HK-2 (cell line): ENCODE results near the gene NKAP.
A peak's percentile ranks its signal among the peaks of the same experiment; 100 is the strongest.
"Not testable (repeated sequence)": the region's sequence is repeated elsewhere in the genome, so short reads cannot be mapped to it uniquely, and the experiment has no call there.

Source experiments
- DNase-seq: peaks from one replicate; pipeline ENCODE4 v3.0.0-alpha.2; 2018; ENCODE audit not compliant: unreplicated experiment

NKAP gene

DNA sequence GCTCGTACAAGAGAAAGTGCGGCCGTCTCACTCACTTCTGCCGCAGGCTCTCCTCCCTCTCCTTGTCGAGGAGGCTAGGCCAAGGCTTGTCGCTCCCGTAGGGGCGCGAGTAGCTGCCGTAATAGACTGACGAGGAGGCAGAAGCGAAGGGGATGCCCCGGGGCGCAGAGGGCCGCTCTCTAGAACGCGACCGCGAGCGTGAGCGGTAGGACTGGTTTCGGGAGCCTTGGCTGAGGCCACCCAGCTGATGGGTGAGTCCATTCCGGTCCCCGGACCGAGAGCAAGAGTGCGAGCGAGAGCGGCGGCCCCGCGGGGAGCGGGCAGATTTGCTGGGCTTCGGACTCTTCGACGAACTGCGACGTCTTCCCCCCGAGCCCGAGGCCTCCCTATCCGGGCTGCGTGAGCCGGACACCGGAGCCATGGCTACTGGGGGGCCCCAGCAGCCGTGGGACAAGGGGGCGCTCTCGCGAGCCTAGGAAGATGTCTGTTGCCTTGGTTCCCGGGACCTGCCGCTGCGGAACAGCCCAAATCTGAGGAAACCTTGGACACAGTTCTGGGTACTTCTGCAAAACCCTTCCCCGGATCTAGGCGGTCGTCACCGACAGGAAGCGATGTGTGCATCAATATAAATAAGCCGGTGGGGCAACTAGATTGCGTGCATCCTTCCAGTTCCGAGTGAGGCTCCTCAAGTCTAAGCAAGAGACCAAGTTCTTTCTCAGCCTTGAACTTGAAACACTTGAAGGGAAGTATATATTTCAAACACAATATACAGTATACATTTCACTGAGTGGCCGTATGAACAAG lies at the start of gene NKAP:
NKAP (minus strand) TSS at position 567 of the 804 bp plus-strand sequence; CDS start at position 421, 146 bp downstream.
- peak; percentile 88 for DNase-seq

GRCh38 chrX:119991005-119991787 lies 47.6 kb upstream of the NKAP start:
- DNase-seq, result no peak

DNA sequence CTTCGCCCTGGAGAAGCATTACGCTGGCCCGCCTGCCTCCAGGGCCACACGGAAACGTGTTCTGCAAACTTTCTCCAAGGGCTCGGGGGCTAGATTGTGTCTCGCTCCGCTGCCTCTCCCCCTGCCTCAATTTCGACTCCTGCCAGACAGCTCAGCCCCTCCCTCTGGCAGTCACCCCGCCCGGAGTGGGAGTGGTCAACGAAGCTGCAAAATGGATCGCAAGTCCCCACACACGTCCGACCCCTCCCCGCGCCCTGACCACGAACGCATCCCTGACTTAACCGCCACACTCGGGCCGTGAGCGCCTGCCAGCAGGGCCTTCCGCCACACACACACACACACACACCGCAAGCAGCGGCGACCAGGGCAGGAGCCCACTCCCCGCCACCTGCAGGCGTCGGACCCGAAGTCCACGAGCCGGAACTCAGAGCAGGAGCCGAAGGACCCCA lies 47.0 kb upstream of the NKAP start:
- no peak for DNase-seq

DNA sequence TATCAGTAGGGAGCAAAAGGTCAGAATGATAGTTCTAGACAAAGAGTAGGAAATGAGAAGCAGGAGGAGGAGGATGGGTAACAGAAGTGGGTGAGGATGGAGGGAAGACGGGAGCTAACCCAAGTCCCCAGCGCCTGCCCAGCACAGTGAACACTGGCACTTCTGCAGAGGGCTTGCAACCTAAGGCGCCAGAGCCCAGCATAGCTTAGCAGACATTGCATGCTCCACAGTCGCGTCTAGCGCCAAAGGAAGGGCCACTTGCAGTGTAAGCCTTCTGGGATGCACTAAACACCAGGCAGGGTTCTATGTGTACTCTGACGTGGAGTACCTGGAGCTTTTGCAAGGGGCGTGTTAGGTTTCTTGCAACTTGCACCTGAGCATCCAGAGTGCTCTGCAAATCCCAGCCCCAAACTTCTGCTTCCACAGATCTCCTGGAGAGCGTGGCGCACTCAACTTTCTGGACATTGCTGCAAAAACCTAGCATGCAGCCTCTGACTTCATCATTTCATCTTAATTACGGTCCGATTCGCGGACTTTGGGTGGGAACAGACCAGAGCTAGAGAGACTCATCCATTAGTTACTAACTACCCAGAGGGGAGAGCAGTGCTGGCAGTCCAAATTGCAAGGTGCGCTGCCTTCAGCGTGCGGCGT lies 46.5 kb upstream of the NKAP start:
- no peak for DNase-seq

DNA sequence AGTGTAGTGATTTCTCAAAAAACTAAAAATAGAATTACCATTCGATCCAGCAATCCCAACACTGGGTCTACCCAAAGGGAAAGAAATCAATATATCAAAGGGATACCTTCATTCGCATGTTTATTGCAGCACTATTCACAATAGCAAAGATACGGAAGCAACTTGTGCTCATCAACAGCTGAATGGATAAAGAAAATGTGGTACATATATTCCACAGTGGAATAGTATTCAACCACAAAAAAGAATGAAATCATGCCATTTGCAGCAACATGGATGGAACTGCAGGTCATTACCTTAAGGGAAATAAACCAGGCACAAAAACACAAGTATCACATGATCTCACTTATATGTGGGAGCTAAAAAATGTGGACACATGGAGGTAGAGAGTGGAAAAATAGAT lies 42.7 kb upstream of the NKAP start:
- DNase-seq, result no peak

DNA sequence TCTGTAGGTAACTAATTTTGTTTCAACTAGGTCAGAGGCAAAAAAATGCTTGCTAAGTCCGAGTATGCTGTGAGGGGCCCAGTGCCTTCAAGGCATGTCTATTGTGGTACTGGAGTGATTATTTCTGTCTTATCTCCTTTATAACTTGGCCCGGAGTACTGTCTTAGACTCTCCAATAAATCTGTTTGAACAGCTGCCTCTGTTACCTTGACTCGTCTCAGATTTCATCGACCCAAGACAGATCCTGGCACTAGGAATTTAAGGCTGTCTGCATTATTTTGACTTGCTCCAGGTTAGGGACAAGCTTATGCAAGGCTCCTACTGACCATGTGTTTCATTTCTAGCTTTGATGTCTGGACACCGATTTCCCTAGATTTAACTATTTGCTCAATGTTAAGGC lies 41.1 kb upstream of the NKAP start:
- no peak for DNase-seq

GRCh38 chrX:119983494-119983893 lies 39.9 kb upstream of the NKAP start:
- no peak for DNase-seq

DNA sequence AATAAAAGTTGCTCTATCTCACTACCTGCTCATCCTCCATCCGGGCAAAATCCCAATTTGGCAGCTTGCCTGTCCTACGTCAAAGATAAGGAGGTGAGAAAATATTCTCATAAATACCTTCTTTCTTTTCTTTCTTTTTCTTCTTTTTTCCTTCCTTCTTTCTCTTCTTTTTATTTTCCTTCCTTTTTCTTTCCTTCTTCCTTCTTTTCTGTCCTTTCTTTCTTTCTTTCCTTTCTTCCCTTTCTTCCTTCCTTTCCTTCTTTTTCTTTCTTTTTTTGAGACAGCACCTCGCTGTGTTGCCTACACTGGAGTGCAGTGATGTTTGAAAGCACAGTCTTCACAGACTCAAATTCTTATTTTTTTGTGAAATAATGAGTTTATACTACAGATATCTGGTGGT lies 38.6 kb upstream of the NKAP start:
- DNase-seq, result no peak

GRCh38 chrX:119981286-119982070 lies 37.9 kb upstream of the NKAP start:
- DNase-seq, result no peak

DNA sequence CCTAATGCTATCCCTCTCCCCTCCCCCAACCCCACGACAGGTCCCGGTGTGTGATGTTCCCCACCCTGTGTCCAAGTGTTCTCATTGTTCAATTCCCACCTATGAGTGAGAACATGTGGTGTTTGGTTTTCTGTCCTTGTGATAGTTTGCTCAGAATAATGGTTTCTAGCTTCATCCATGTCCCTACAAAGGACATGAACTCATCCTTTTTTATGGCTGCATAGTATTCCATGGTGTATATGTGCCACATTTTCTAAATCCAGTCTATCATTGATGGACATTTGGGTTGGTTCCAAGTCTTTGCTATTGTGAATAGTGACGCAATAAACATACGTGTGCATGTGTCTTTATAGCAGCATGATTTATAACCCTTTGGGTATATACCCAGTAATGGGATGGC lies 33.6 kb upstream of the NKAP start:
- not testable (repeated sequence) for DNase-seq

DNA sequence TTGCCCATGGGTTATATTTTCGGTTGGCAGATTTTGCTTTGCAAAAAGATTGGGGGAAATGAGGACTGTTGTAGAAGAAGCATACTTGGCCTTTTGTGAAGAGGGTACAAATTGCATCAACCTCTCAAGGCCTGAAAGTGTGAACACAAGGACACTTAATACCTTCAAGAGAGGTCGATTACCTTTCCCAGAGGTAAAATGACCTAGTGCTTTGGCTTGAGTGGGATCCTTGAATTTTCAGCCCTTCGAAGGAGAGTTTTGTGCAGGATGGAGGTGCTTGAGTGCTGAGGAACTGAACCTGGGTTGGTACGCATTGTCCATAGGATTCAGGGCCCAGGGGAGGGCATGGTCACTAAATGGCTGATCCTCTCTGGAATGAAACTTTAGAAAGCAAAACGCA lies 27.6 kb upstream of the NKAP start:
- no peak for DNase-seq

DNA sequence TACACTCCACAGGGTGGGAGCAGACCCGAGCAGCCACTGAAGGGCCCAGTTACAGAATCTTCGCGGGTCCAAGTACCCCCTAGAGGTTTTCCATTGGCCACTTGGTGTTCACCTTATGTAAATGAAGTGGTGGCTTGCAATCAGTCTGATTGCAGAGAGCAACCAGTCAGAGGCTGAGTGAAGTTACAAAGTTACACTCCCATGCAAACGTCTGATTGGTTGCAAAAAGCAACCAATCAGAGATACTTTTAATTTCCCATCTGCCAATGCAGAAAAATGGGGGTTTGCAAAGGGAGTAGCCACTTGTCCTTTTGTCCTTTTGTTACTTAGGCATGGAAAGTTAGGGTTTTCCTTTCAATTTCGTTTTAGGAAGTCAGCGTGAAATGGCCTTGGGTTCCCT lies 27.0 kb upstream of the NKAP start:
- no peak for DNase-seq

GRCh38 chrX:119966837-119967236 lies 23.3 kb upstream of the NKAP start:
- DNase-seq, result not testable (repeated sequence)

- DNase-seq, result no peak
Observed at GRCh38 chrX:119960625-119961024, 17.1 kb upstream of the NKAP start.

DNA sequence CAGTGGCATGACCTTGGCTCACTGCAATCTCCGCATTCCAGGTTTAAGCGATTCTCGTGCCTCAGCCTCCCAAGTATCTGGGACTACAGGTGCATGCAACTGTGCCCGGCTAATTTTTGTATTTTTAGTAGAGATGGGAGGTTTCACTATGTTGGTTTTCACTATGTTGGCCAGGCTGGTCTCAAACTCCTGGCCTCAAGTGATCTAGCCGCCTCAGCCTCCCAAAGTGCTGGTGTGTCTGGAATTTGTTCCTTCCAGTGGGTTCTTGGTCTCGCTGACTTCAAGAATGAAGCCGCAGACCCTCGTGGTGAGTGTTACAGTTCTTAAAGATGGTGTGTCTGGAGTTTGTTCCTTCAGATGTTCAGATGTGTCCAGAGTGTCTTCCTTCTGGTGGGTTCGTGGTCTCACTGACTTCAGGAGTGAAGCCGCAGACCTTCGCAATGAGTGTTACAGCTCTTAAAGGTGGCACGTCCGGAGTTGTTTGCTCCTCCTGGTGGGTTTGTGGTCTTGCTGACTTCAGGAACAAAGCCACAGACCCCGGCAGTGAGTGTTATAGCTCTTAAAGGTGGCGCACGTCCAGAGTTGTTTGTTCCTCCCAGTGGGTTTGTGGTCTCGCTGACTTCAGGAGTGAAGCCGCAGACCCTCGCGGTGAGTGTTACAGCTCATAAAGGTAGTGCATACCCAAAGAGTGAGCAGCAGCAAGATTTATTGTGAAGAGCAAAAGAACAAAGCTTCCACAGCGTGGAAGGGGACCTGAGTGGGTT lies 12.4 kb upstream of the NKAP start:
- not testable (repeated sequence) for DNase-seq

- DNase-seq, result no peak
Observed at GRCh38 chrX:119954374-119954773, 10.8 kb upstream of the NKAP start.

GRCh38 chrX:119948381-119948780 lies 4.8 kb upstream of the NKAP start:
- DNase-seq, result no peak

GRCh38 chrX:119945481-119945880 lies 1.9 kb upstream of the NKAP start:
- no peak for DNase-seq

- no peak for DNase-seq
Observed at GRCh38 chrX:119942831-119943184, 743 bp downstream of the NKAP start.

DNA sequence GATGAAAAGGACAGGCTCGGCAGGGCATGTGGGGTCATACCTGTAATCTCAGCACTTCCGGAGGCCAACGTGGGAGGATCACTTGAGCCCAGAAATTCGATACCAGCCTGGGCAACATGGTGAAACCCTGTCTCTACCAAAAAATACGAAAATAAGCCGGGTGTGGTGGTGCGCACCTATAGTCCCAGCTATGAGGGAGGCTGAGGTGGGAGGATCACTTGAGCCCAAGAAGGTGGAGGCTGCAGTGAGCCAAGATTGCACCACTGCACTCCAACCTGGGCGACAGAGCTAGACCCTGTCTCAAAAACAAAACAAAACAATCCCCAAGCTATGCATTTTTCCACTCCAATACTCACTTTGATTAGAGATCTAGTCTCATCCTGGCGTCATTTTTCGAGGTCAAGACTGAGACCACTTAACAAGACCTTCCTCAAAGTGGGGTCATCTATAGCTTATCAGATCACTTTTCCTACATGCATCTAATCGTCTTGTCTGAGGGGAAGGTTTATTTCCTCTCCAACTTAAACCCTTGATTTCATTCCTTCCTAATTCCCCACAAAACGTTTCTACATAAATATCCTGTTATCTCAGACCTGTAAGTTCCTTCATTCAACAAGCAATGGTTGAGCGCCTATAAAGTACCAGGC lies 1.3 kb downstream of the NKAP start:
- no peak for DNase-seq

GRCh38 chrX:119941336-119941735 lies 2.2 kb downstream of the NKAP start:
- DNase-seq, result no peak
